Loucy (cell line): Measurements from ENCODE around the gene ZBED4.
A peak's percentile ranks its signal among the peaks of the same experiment; 100 is the strongest.

Experiments used
- H2AFZ ChIP-seq: fragments of 200-600 bp; sonication (generic); 2 replicates; pipeline ENCODE4 v1.6.0; 2016; ENCODE audit warnings: antibody characterized with exemption, mild to moderate bottlenecking, low read length, moderate library complexity
- H3F3A ChIP-seq: fragments of 200-600 bp; 2 replicates; pipeline ENCODE4 v1.6.0; 2016; ENCODE audit warnings: antibody characterized with exemption, low read depth, mild to moderate bottlenecking
- H3K27me3 ChIP-seq: fragments of 200-600 bp; sonication (generic); 2 replicates; pipeline ENCODE4 v1.6.1; 2014; ENCODE audit warnings: low read length, mild to moderate bottlenecking; ENCODE audit not compliant: insufficient read depth, poor library complexity, severe bottlenecking
- H3K36me3 ChIP-seq: fragments of 200-600 bp; sonication (generic); 2 replicates; pipeline ENCODE4 v1.6.1; 2016; ENCODE audit warnings: low read length; ENCODE audit not compliant: insufficient read depth
- H3K4me1 ChIP-seq: fragments of 200-600 bp; sonication (generic); 2 replicates; pipeline ENCODE4 v1.5.1; 2014; ENCODE audit warnings: low read length, mild to moderate bottlenecking; ENCODE audit not compliant: insufficient read depth, poor library complexity, severe bottlenecking
- H3K4me2 ChIP-seq: fragments of 200-600 bp; sonication (generic); 2 replicates; pipeline ENCODE4 v1.6.0; 2014; ENCODE audit warnings: antibody characterized with exemption, low read length, low read depth, mild to moderate bottlenecking; ENCODE audit not compliant: poor library complexity, severe bottlenecking
- H3K4me3 ChIP-seq: fragments of 200-600 bp; sonication (generic); 2 replicates; pipeline ENCODE4 v1.5.1; 2014; ENCODE audit warnings: low read length, mild to moderate bottlenecking, mixed read lengths; ENCODE audit not compliant: poor library complexity, severe bottlenecking
- H3K79me2 ChIP-seq: fragments of 200-600 bp; sonication (generic); 2 replicates; pipeline ENCODE4 v1.6.1; 2014; ENCODE audit warnings: low read length; ENCODE audit not compliant: insufficient read depth
- H3K9ac ChIP-seq: fragments of 200-600 bp; sonication (generic); 2 replicates; pipeline ENCODE4 v1.6.0; 2014; ENCODE audit warnings: mild to moderate bottlenecking, low read depth, low read length, moderate library complexity; ENCODE audit not compliant: poor library complexity, severe bottlenecking
- H3K9me2 ChIP-seq: fragments of 200-600 bp; sonication (generic); replicated peaks from 2 replicates; pipeline ENCODE4 v1.6.1; 2016; ENCODE audit warnings: low read depth, low read length, mixed read lengths
- H3K9me3 ChIP-seq: fragments of 200-600 bp; sonication (generic); 2 replicates; pipeline ENCODE4 v1.6.1; 2014; ENCODE audit warnings: mild to moderate bottlenecking, antibody characterized with exemption, low read length, low read depth; ENCODE audit not compliant: insufficient read depth
- H4K20me1 ChIP-seq: fragments of 200-600 bp; sonication (generic); 2 replicates; pipeline ENCODE4 v1.6.0; 2014; ENCODE audit warnings: antibody characterized with exemption, low read length, mild to moderate bottlenecking; ENCODE audit not compliant: insufficient read depth, poor library complexity, severe bottlenecking
- CTCF ChIP-seq: fragments of 200-600 bp; sonication (generic); conservative IDR thresholded peaks from 2 replicates; pipeline ENCODE4 v1.5.1; 2014; ENCODE audit warnings: mild to moderate bottlenecking, antibody characterized with exemption, low read length
- EZH2phosphoT487 ChIP-seq: fragments of 200-600 bp; IDR thresholded peaks from 2 replicates; pipeline ENCODE4 v1.6.1; 2018; ENCODE audit warnings: antibody characterized with exemption, mild to moderate bottlenecking, moderate library complexity, borderline replicate concordance

ZBED4 gene

DNA sequence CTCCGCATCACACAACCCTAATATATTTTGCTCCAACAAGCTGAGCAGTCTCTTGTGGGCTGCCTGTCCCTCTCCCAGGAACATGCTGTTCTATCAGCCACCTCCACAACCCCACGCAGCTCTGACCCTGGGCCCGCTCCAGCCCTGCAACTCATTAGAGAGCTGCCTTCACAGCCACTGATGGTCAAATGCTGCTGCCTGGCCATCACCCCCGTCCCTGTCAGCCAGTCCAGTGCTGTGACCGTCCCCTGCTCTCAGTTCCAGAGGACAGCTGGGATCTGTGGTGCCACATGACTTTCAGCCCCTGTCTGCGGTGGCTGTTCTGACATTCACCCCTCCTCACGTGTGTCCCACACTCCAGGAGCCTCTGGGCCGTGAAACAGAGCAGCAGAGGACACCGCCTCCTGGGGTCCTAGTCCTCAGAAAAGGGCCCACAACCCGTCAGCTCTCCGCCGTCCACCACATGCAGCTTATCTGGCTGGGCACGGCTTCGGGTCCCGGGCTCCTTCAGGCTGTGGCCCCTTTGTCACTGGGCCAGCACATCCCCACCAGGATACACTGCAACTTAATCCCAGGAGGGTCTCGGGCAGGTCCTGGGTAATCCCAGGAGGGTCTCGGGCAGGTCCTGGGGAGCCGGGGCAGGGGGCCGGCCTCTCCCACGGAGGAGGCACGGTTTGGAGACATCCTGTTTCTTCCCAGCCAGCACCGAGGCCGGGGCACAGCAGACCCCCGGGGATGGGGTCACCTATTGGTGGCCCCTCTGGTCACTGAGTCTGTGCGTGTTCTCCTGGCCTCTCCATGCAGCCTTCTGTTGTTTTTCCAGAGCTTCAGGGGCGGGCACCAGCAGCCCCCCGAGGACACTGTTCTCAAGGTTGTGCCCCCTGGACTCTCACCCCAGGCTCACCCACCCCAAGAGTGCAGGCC is 79.9 kb downstream of the ZBED4 start:
- Histone ChIP-seq H3K9ac (peak overlapping the region; percentile 65), H3K4me2 (peak overlapping the region; percentile 61), H3K36me3 (no peaks in the 10 kb centered on the region), H3K9me3 (no peaks in the 10 kb centered on the region), H4K20me1 (no peaks in the 10 kb centered on the region), H3K79me2 (no peaks in the 10 kb centered on the region), H2AFZ (no peak overlapping the region), H3K27me3 (no peaks in the 10 kb centered on the region), H3F3A (peaks cover 10% of the 10 kb centered on the region; the same call in 1 of the 2 replicates), H3K4me3 (no peak overlapping the region), H3K9me2 (no peaks in the 10 kb centered on the region), H3K4me1 (peaks cover 50% of the 10 kb centered on the region)
- TF ChIP-seq CTCF = no peak
- TF ChIP-seq EZH2phosphoT487 = no peak

DNA sequence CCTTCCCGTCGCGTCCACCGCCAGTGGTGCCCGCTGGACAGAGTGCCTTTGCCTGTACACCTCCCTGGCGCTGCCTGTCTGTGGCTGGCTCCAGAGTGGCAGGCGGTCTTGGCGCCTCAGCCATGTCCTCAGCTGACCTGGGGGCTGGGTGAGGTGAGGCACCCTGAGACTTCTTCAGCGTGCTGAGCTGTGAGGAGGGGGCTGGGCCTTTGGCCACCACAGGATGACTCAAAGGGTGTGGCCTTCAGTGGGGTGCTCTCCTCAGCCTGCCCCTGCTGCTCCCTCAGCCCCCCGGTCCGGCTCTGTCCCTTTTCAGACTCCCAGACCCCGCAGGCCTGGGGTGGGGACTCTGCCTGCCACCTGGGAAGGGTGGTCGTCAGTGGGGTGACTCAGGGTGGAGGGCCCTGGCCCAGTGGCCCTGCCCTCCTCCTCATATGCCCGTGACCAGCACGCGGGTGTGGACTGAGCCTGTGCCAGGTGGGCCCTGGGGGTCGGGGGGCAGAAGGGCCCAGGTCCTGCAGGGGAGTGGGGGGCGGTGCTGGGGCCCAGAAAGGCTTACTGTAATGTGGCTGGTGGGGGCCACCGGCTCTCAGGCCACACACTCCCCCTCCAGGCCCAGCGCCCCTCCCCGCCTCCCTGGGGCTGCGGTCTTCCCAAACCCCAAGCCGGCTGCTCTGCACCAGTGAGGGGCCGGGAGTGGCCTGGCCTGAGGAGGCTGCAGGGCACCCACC is 80.7 kb downstream of the ZBED4 start:
- no peaks in the 10 kb centered on the region for H3K79me2 ChIP-seq
- peak overlapping the region; percentile 65 for H3K9ac ChIP-seq
- H3K9me2 ChIP-seq = no peaks in the 10 kb centered on the region
- no peaks in the 10 kb centered on the region for H3K27me3 ChIP-seq
- H3K4me3 ChIP-seq = peak overlapping the region; percentile 56
- H3K36me3 ChIP-seq = no peaks in the 10 kb centered on the region
- peaks cover 10% of the 10 kb centered on the region; the same call in 1 of the 2 replicates for H3F3A ChIP-seq
- H4K20me1 ChIP-seq = no peaks in the 10 kb centered on the region
- peaks cover 50% of the 10 kb centered on the region for H3K4me1 ChIP-seq
- no peak overlapping the region for H2AFZ ChIP-seq
- peak overlapping the region; percentile 61 for H3K4me2 ChIP-seq
- no peak for TF ChIP-seq EZH2phosphoT487
- TF ChIP-seq CTCF = no peak
- H3K9me3 ChIP-seq = no peaks in the 10 kb centered on the region

DNA sequence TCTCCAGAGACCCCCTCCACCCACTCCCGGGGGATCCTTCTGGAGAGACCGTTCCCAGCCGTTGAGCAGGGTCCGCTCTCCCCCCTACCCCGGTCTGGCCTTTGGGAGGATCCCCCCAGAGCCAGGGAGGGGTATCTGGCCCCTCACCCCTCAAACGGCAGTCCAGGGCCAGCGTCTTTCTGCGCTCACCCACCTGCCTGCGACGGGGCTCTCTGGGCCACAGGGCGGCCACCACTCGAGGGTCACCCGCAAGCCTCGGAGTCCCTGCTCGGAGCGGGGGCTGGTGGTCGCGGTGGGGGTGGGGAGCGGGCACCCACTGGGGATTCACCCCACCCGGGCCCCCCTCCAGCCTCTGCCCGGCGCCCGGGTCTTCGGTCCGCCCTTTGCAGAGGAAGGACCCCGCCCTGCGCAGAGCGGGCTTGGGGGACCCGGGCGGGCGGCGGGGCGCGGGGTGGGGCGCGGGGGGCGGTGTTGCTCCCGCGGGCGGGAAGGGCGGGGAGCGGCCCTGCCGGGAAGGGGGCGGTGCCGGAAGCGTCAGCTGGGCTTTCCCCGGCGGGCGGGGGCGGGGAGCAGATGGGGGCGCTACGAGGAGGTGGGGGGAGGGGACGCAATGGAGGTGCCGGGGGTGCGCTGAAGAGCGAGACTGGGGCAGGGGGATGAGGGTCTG is 81.4 kb downstream of the ZBED4 start:
- Histone ChIP-seq H3K9me2 (no peaks in the 10 kb centered on the region), H3K36me3 (no peaks in the 10 kb centered on the region), H3K4me1 (peaks cover 46% of the 10 kb centered on the region), H3K4me2 (peak overlapping the region; percentile 61), H3K4me3 (peak overlapping the region; percentile 56), H4K20me1 (no peaks in the 10 kb centered on the region), H3K27me3 (no peaks in the 10 kb centered on the region), H3K79me2 (no peaks in the 10 kb centered on the region), H3F3A (peaks cover 10% of the 10 kb centered on the region; the same call in 1 of the 2 replicates), H3K9ac (peak overlapping the region; percentile 65), H2AFZ (no peak overlapping the region), H3K9me3 (no peaks in the 10 kb centered on the region)
- no peak for TF ChIP-seq CTCF
- no peak for TF ChIP-seq EZH2phosphoT487
